ENCODE measurements around the gene TOP1.

TOP1 gene

GRCh38 chr20:41151134-41151869 is 122.7 kb downstream of the TOP1 start:
- no peak for DNase-seq

DNA sequence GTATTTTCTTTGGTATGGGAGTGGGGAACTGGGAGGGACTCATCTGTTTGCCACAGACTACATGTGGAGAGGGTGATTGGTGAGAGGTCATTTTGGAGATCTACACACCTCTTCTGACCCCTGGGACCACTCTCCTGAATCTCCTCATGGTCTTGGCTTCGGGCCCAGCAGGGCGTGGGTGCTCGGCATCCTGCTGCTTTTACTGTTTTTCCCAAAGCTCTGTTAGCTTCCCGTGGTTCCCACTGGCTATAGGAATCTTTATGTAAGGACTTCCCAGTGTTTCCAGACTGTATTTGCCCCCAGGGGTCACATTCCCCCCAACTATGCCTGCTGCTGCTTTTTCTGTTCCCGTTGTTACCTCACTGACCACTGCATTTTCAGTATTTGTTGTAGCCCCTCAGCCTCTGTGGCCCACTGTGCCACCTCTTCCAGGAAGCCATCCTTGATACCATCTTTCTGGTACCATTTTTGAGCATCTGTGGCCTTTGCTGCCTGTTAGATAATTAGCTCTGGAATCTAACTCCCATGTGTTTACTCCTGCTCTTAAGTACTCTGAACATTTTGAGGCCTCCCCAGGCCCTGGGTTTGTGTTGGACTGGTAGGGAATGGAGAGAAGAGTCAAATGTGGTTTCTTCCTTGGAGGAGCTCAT is 123.6 kb downstream of the TOP1 start:
- no peak for DNase-seq

- DNase-seq, result no peak
Measured at GRCh38 chr20:41154436-41155176, 126.0 kb downstream of the TOP1 start.

- no peak for DNase-seq
Measured at GRCh38 chr20:41155261-41155660, 126.6 kb downstream of the TOP1 start.

DNA sequence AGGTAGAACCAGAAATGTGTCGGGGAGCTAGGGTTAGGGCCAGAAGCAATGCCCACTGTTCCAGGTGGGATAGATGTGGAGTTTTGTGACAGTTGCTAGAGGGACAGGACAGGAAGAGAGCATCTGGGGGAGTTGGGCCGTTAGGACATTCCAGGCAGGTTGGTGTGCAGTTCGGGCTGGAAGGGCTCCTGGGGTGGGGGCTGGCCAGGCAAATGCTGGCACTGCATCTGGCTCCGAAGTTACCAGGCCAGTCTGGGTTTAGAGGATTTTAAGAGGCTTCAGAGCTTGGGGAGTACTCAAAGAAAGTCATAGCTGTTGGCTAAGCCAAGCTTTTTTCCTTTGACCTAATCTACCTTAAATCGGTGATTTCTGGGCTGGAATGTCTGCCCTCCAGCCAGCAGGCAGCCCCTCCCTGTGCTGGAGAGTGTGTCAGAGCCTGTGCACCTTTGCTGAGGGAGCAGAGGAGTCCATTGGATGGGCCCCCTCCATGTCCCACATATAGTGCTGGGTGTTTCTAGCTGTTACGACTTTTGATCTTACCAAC is 129.5 kb downstream of the TOP1 start:
- DNase-seq, result no peak

- DNase-seq, result no peak
Measured at GRCh38 chr20:41159547-41159946, 130.9 kb downstream of the TOP1 start.

- no peak for DNase-seq
Measured at GRCh38 chr20:41160686-41161085, 132.1 kb downstream of the TOP1 start.

DNA sequence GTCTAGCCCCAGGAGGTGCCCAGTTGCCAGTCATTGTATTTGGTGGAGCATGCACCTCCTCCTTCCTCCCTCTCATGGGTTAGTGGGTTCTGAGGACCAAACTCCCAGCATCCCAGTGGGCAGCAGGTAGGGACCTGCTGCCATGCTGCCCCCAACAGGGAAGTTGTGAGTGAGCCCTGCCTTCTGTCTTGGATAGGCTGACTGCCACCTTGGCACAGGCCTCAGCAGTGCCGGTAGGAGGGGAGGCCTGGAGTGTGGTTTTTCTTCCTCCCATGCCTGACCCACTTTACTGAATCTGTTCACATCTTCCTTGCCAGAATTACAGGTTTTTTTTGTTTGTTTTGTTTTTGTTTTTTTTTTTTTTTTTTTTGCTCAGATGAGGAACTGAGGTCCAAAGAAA is 133.3 kb downstream of the TOP1 start:
- no peak for DNase-seq

- DNase-seq, result no peak
Measured at GRCh38 chr20:41162396-41162795, 133.8 kb downstream of the TOP1 start.

GRCh38 chr20:41163821-41164220 is 135.2 kb downstream of the TOP1 start:
- DNase-seq, result no peak

DNA sequence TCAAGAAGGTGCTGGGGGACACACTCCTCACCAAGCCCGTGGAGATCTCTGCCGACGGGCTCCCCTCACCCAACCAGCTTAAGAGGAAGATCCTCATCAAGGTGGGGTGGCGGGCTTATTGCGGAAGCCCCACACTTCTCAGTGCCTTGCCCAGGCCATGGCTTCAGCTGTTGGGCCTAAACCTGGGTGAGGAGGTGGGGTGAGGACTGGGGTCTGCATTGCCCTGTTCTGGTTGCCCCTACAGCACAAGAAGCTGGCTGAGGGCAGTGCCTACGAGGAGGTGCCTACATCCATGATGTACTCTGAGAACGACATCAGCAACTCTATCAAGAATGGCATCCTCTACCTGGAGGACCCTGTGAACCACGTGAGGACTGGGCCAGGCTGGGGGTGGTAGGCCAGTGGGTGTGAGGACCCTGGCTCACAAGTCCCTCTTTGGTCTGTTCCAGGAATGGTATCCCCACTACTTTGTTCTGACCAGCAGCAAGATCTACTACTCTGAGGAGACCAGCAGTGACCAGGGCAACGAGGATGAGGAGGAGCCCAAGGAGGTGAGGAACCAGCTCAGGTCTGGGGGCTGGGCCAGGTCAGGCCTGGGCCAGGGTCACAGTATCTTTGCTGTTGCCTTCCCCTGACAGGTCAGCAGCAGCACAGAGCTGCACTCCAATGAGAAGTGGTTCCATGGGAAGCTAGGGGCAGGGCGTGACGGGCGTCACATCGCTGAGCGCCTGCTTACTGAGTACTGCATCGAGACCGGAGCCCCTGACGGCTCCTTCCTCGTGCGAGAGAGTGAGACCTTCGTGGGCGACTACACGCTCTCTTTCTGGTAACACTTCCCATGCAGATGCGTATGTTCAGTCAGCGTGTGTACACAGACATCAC is 136.6 kb downstream of the TOP1 start:
- DNase-seq, result no peak

DNA sequence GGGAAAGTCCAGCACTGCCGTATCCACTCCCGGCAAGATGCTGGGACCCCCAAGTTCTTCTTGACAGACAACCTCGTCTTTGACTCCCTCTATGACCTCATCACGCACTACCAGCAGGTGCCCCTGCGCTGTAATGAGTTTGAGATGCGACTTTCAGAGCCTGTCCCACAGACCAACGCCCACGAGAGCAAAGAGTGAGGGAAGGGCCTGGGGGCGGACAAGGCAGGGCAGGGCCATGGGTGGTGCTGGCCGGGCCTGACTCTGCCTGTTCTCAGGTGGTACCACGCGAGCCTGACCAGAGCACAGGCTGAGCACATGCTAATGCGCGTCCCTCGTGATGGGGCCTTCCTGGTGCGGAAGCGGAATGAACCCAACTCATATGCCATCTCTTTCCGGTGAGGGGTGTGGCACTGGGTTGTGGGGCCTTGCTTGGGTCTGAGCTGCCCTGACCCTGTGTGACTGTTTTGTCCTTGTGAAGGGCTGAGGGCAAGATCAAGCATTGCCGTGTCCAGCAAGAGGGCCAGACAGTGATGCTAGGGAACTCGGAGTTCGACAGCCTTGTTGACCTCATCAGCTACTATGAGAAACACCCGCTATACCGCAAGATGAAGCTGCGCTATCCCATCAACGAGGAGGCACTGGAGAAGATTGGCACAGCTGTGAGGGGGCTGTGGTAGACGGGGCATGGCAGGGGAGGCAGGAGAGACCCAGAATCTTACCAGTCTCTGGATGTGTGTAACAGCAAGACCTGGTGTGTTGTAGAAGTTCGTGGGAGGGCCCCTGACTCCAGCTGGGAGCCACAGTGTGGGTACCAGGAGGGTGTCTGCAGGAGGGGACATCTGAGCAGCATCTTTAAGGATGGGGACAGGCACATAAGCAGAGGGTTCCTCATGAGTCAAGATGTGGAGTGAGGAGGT is 137.8 kb downstream of the TOP1 start:
- no peak for DNase-seq

GRCh38 chr20:41167118-41167470 is 138.5 kb downstream of the TOP1 start:
- DNase-seq, result no peak

- no peak for DNase-seq
Measured at GRCh38 chr20:41167481-41168253, 139.0 kb downstream of the TOP1 start.

DNA sequence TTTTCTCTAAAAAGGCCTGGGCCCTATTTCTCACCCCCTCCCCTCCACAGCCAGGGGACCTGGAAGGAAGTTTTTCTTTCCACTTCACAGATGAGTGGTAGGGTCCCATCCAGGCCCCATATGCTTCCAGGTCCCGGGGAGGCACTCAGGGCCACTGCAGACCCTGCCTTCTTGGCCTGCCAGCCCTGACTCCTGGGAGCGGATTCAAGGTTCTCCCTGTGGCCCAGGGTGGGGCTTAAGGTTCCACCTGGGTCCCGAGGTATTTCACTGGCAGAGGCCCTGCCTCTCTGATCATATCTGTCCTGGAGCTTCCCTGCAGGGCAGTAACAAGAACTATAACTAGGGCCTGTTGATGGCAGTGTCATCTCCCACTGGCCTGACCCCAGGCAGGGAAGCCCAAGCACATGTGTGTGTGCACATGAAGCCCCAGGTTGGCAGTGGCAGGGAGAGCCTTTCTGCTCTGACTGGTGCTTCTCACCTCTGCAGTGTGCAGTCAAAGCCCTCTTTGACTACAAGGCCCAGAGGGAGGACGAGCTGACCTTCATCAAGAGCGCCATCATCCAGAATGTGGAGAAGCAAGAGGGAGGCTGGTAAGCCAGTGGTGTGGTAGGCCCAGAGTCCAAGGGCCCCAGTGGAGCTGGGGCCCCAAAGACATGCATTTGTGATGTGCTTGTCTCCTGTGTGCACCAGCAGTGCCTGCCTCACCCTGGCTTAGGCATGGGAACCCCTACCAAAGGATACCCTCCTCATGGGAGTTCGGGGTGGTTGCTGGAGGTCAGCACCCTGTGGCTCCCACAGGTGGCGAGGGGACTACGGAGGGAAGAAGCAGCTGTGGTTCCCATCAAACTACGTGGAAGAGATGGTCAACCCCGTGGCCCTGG is 139.9 kb downstream of the TOP1 start:
- no peak for DNase-seq

DNA sequence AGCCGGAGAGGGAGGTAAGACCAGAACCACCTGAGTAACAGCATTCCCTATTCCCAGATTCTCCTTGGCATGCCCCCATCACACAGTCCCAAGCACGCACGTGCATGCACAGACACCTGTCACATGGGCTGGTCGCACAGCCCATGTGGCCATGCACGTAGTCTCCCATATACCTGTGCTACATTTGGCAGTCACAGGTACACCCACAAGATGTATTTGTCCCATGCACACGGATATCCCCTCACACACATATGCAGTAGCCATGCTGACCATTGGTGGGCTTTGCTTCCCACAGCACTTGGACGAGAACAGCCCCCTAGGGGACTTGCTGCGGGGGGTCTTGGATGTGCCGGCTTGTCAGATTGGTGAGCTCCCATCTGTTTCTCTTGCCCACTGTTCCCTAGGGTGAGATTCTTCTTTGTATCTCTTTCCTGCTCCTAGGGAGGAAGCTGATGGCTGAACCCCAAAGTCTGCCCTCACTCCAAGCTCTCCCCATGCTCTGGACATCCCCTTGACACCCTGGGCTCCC is 140.6 kb downstream of the TOP1 start:
- no peak for DNase-seq

GRCh38 chr20:41169791-41170351 is 141.2 kb downstream of the TOP1 start:
- no peak for DNase-seq

- DNase-seq, result no peak
Measured at GRCh38 chr20:41170386-41171105, 141.9 kb downstream of the TOP1 start.
